ENCODE results near the gene LORICRIN.

Gene LORICRIN

GRCh38 chr1:153307221-153307600 is 47.7 kb downstream of the LORICRIN start:
- no peak for FAIRE-seq

DNA sequence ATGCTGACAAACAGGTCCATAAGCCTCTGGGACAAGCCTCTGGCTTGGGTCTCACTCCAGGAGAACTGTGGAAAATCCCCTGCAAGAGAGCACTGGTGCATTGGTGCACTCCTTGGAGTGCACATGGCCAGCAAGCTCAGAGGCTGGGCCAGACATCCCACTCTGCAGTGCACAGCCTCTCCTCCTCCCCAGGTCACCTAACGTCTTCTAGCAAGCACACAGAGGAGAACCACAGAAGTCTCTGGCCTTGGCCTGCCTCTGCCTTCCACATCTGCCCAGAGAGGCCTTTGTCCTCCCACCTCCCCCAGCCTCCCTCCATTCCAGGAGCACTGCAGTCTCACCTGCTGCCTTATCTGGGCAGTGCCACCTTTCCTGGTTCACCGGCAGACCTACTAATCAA is 49.1 kb downstream of the LORICRIN start:
- FAIRE-seq, result no peak

DNA sequence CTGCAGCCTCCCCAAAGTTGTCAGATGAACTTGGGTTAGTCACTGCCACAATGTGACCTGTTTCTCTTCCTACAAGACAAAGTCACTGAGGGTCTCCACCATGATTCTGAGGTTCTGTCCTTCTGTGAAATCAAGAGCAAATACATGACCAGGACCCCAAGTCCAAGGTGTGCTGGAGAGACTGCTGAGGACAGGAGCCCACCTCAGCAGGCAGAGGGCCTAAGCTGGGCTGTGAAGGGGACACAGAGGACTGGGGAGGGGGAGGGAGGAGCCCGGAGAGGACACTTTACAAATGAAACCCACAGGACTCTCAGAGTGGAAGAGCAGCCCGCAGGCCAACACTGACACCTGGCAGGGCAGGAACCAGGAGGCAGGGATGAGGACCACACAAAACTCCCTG is 50.0 kb downstream of the LORICRIN start:
- FAIRE-seq, result no peak

GRCh38 chr1:153310526-153310925 is 51.0 kb downstream of the LORICRIN start:
- FAIRE-seq, result no peak

Data from G401.6 (cell line).